Gastrocnemius medialis (tissue), 4 donors: ENCODE measurements around the gene AXL. TPM values are rescaled to one million over a fixed set of nuclear protein-coding genes. Genes with fewer than 3 reads are reported as not detected.
A peak's percentile ranks its signal among the peaks of the same experiment; 100 is the strongest.

Source experiments
- ATAC-seq, 2 donors: fragments of 150-250 bp; one replicate each; pipeline ENCODE4 v1.9.1; 2016
- DNase-seq, 2 donors: peaks; one replicate each; pipeline ENCODE4 v3.0.0-alpha.2; 2019
- H3K27ac ChIP-seq, 4 donors: fragments of 200-600 bp; sonication (generic); 1 replicate in 1 of 4; 2 replicates in 3 of 4; pipeline ENCODE4 v1.5.1; 2016 to 2018; ENCODE audit warnings: mild to moderate bottlenecking in 2 of 4, moderate library complexity in 1 of 4
- H3K27me3 ChIP-seq, 3 donors: fragments of 200-600 bp; sonication (generic) in 2 of 3; 1 replicate in 1 of 3; 2 replicates in 2 of 3; pipeline versions ENCODE4 v1.5.1 to v1.6.0; 2016 to 2019; ENCODE audit warnings: mild to moderate bottlenecking in 1 of 3, moderate library complexity in 1 of 3
- H3K36me3 ChIP-seq, 2 donors: fragments of 200-600 bp; sonication (generic) in 1 of 2; one replicate each; pipeline ENCODE4 v1.5.1; 2017 to 2018
- H3K4me1 ChIP-seq, 2 donors: fragments of 200-600 bp; sonication (generic) in 1 of 2; one replicate each; pipeline ENCODE4 v1.5.1; 2016 to 2017; ENCODE audit warnings: mild to moderate bottlenecking in 2 of 2
- H3K4me3 ChIP-seq, 4 donors: fragments of 200-600 bp; sonication (generic) in 3 of 4; 1 replicate in 1 of 4; 2 replicates in 3 of 4; pipeline ENCODE4 v1.5.1; 2016 to 2019; ENCODE audit warnings: mild to moderate bottlenecking in 2 of 4
- H3K9me3 ChIP-seq, 3 donors: fragments of 200-600 bp; sonication (generic) in 2 of 3; 1 replicate in 1 of 3; 2 replicates in 2 of 3; pipeline ENCODE4 v1.5.1; 2016 to 2019
- CTCF ChIP-seq, 5 experiments: fragments of 450-650 bp in 3 of 5; fragments of 200-600 bp in 2 of 5; sonication (generic) in 2 of 5; IDR thresholded peaks in 4 of 5; conservative IDR thresholded peaks in 1 of 5; 1 replicate in 4 of 5; 2 replicates in 1 of 5; pipeline ENCODE4 v1.5.1; 2016 to 2019; ENCODE audit warnings: antibody characterized with exemption in 5 of 5, mild to moderate bottlenecking in 3 of 5, moderate library complexity in 3 of 5
- POLR2A ChIP-seq, 2 donors: fragments of 450-650 bp; IDR thresholded peaks; one replicate each; pipeline ENCODE4 v1.6.1; 2017; ENCODE audit warnings: antibody characterized with exemption in 2 of 2, mild to moderate bottlenecking in 2 of 2, moderate library complexity in 2 of 2
- in situ Hi-C, 4 donors: fragments of 200-750 bp; cut with MboI; loops; one replicate each; pipeline versions ENCODE4 v1.15.0 to v1.8.0; 2017; ENCODE audit warnings: low sequenced_read_pairs in 4 of 4
- intact Hi-C: fragments of 100-400 bp; cut with DNase I; formaldehyde crosslinking; loops from one replicate; pipeline ENCODE4 v1.15.1; 2023; ENCODE audit warnings: low total_unique reads
- total RNA-seq, 4 donors: library from RNA; depleted of rRNA; stranded (reverse); fragments of >200 nt; gene quantifications; one replicate each; pipeline versions ENCODE4 v1.1.0 to v1.2.3, GENCODE V29; 2016

AXL gene
- total RNA-seq, 4 donors from 2014 or later: 17.4 to 49.2 (median 37.4) TPM

GRCh38 chr19:41264581-41265394 lies 45.8 kb downstream of the AXL start:
- H3K27ac ChIP-seq: peak overlapping the region; percentile 85 to 97 (median 96)
- ATAC-seq (no peak), DNase-seq (peak; percentile 27 to 47)
- H3K36me3 ChIP-seq: peaks cover 0 to 18% of the 10 kb centered on the region in 2 donors
- no peak for TF ChIP-seq POLR2A (IDR thresholded peaks at IDR 0.05)
- no peak for TF ChIP-seq CTCF (IDR thresholded peaks at IDR 0.05 in 4 of 5, conservative IDR thresholded peaks at IDR 0.05 in 1 of 5)
- H3K4me3 ChIP-seq: peak overlapping the region; percentile 61 to 95 (median 87)
- no peaks in the 10 kb centered on the region for H3K9me3 ChIP-seq
- H3K27me3 ChIP-seq: no peaks in the 10 kb centered on the region
- in situ Hi-C loops (loop anchor here in 3 of 4 donors (5.0 to 25.0 kb wide), 3 partner anchors 48 to 602 kb away; partner anchors contain the start of gene CCDC97 (in 1 of the 3)), intact Hi-C loops (loop anchor here (1.0 to 10.0 kb wide), 4 partner anchors 35 to 600 kb away; partner anchors contain the start of genes B9D2 and DMAC2)
- H3K4me1 ChIP-seq: peaks cover 26 to 32% of the 10 kb centered on the region in 2 donors

GRCh38 chr19:41265395-41266153 lies 46.6 kb downstream of the AXL start:
- no peaks in the 10 kb centered on the region for H3K27me3 ChIP-seq
- no peak for TF ChIP-seq POLR2A (IDR thresholded peaks at IDR 0.05)
- TF ChIP-seq CTCF (IDR thresholded peaks at IDR 0.05 in 4 of 5, conservative IDR thresholded peaks at IDR 0.05 in 1 of 5): no peak
- peak overlapping the region; percentile 85 to 97 (median 96) for H3K27ac ChIP-seq
- H3K36me3 ChIP-seq: peaks cover 0 to 26% of the 10 kb centered on the region in 2 donors
- ATAC-seq: no peak
- peak overlapping the region; percentile 61 to 95 (median 87) for H3K4me3 ChIP-seq
- intact Hi-C loops: loop anchor here (10.0 kb wide), 1 partner anchor 601 kb away; no protein-coding TSS in a partner anchor
- no peaks in the 10 kb centered on the region for H3K9me3 ChIP-seq
- no peak for DNase-seq
- in situ Hi-C loops: loop anchor here in 2 of 4 donors (5.0 to 25.0 kb wide), 2 partner anchors 47 to 603 kb away; partner anchors contain the start of gene CCDC97 (in 1 of the 2)
- peaks cover 26 to 32% of the 10 kb centered on the region in 2 donors for H3K4me1 ChIP-seq

- peaks cover 20 to 27% of the 10 kb centered on the region in 2 donors for H3K4me1 ChIP-seq
- TF ChIP-seq CTCF (IDR thresholded peaks at IDR 0.05 in 4 of 5, conservative IDR thresholded peaks at IDR 0.05 in 1 of 5) (no peak), POLR2A (IDR thresholded peaks at IDR 0.05) (no peak)
- no peaks in the 10 kb centered on the region for H3K9me3 ChIP-seq
- peaks cover 13 to 61% of the 10 kb centered on the region in 2 donors for H3K36me3 ChIP-seq
- DNase-seq: no peak
- H3K27me3 ChIP-seq: no peaks in the 10 kb centered on the region
- H3K27ac ChIP-seq: no peak overlapping the region
- intact Hi-C loops (loop anchor here (10.0 kb wide), 1 partner anchor 604 kb away; no protein-coding TSS in a partner anchor), in situ Hi-C loops (loop anchor here in 2 of 4 donors (5.0 to 25.0 kb wide), 2 partner anchors 43 to 607 kb away; partner anchors contain the start of gene CCDC97 (in 1 of the 2))
- no peak for ATAC-seq
- no peak overlapping the region for H3K4me3 ChIP-seq
Measured at GRCh38 chr19:41269055-41269454, 50.0 kb downstream of the AXL start.

- Histone ChIP-seq H3K4me1 (peaks cover 20 to 27% of the 10 kb centered on the region in 2 donors), H3K27ac (no peak overlapping the region), H3K36me3 (peaks cover 13 to 66% of the 10 kb centered on the region in 2 donors), H3K9me3 (no peaks in the 10 kb centered on the region), H3K27me3 (no peaks in the 10 kb centered on the region), H3K4me3 (no peak overlapping the region)
- TF ChIP-seq POLR2A (IDR thresholded peaks at IDR 0.05): no peak
- no peak for TF ChIP-seq CTCF (IDR thresholded peaks at IDR 0.05 in 4 of 5, conservative IDR thresholded peaks at IDR 0.05 in 1 of 5)
- ATAC-seq: no peak
- intact Hi-C loops: loop anchor here (10.0 kb wide), 1 partner anchor 605 kb away; no protein-coding TSS in a partner anchor
- in situ Hi-C loops: loop anchor here in 2 of 4 donors (5.0 to 25.0 kb wide), 2 partner anchors 43 to 607 kb away; partner anchors contain the start of gene CCDC97 (in 1 of the 2)
- no peak for DNase-seq
Measured at GRCh38 chr19:41269571-41269970, 50.5 kb downstream of the AXL start.
